Stimulated activated CD4-positive, alpha-beta T cell treated with anti-CD3 and anti-CD28 coated beads, Interleukin-2, amount 100 ng/mL, for 48 hours (primary cell): ENCODE results near the gene TIPARP.
A peak's percentile ranks its signal among the peaks of the same experiment; 100 is the strongest.

Source experiments
- DNase-seq, 2 donors: peaks; one replicate each; pipeline ENCODE4 v3.0.0-alpha.2; 2020

The TIPARP gene

GRCh38 chr3:156674046-156674910, at the start of gene TIPARP:
Gene TIPARP (plus strand): TSS chr3:156674590. CDS start chr3:156677698, 3,108 bp downstream.
- DNase-seq: peak; percentile 98

GRCh38 chr3:156626104-156626503, 48.3 kb upstream of the TIPARP start:
- no peak for DNase-seq

GRCh38 chr3:156627946-156628569, 46.3 kb upstream of the TIPARP start:
- DNase-seq: no peak

- no peak for DNase-seq
Measured at GRCh38 chr3:156628836-156629618, 45.4 kb upstream of the TIPARP start.

GRCh38 chr3:156630081-156630772, 44.2 kb upstream of the TIPARP start:
- no peak for DNase-seq

- no peak for DNase-seq
Measured at GRCh38 chr3:156630773-156631093, 43.7 kb upstream of the TIPARP start.

- DNase-seq: no peak
Measured at GRCh38 chr3:156631323-156631722, 43.1 kb upstream of the TIPARP start.

- DNase-seq: no peak
Measured at GRCh38 chr3:156632601-156633000, 41.8 kb upstream of the TIPARP start.

- no peak for DNase-seq
Measured at GRCh38 chr3:156633335-156633734, 41.1 kb upstream of the TIPARP start.

- no peak for DNase-seq
Measured at GRCh38 chr3:156635034-156635433, 39.4 kb upstream of the TIPARP start.

GRCh38 chr3:156635973-156636372, 38.4 kb upstream of the TIPARP start:
- no peak for DNase-seq

GRCh38 chr3:156637480-156638022, 36.8 kb upstream of the TIPARP start:
- DNase-seq: no peak

GRCh38 chr3:156638271-156638670, 36.1 kb upstream of the TIPARP start:
- no peak for DNase-seq

- no peak for DNase-seq
Measured at GRCh38 chr3:156639414-156640023, 34.9 kb upstream of the TIPARP start.

GRCh38 chr3:156641618-156641975, 32.8 kb upstream of the TIPARP start:
- no peak for DNase-seq

- no peak for DNase-seq
Measured at GRCh38 chr3:156642750-156643728, 31.4 kb upstream of the TIPARP start.

- DNase-seq: peak in 1 of 2 donors; percentile 7
Measured at GRCh38 chr3:156643729-156644389, 30.5 kb upstream of the TIPARP start.

- no peak for DNase-seq
Measured at GRCh38 chr3:156644958-156645357, 29.4 kb upstream of the TIPARP start.

GRCh38 chr3:156646958-156647357, 27.4 kb upstream of the TIPARP start:
- no peak for DNase-seq

GRCh38 chr3:156648086-156648485, 26.3 kb upstream of the TIPARP start:
- DNase-seq: no peak

GRCh38 chr3:156649681-156650080, 24.7 kb upstream of the TIPARP start:
- no peak for DNase-seq
